Activated B cell treated with CpG ODN at 0.5 μM for 24 hours (primary cell): Measurements from ENCODE around the gene RHOF. TPM values are rescaled to one million over a fixed set of nuclear protein-coding genes. Genes with fewer than 3 reads are reported as not detected.

ENCODE experiments used
- ATAC-seq: fragments of 200-7000 bp; cut with Tn5 transposase; one replicate; pipeline ENCODE4 v1.10.0; 2021; ENCODE audit warnings: low read depth, mild to moderate bottlenecking, moderate library complexity
- CTCF ChIA-PET: fragments of 350-600 bp; sonication (Branson Sonifier 250); formaldehyde crosslinking; loops from one replicate; lab custom pipeline; 2021; ENCODE audit warnings: antibody characterized with exemption; lab: Charles Lee
- POLR2A ChIA-PET: fragments of 350-600 bp; sonication (Branson Sonifier 250); formaldehyde crosslinking; loops from one replicate; lab custom pipeline; 2021; ENCODE audit warnings: antibody characterized with exemption; lab: Charles Lee
- DNase-seq: peaks from one replicate; pipeline ENCODE4 v3.0.0; 2022
- H3K27ac Mint-ChIP-seq: one replicate; pipeline ENCODE4 v1.8.0; 2020; ENCODE audit warnings: mixed read lengths
- H3K27me3 Mint-ChIP-seq: one replicate; pipeline ENCODE4 v1.8.0; 2021; ENCODE audit warnings: mixed read lengths
- H3K36me3 Mint-ChIP-seq: one replicate; pipeline ENCODE4 v1.8.0; 2021; ENCODE audit warnings: low read depth, mixed read lengths
- H3K4me1 Mint-ChIP-seq: one replicate; pipeline ENCODE4 v1.8.0; 2021; ENCODE audit warnings: mixed read lengths
- H3K4me3 Mint-ChIP-seq: one replicate; pipeline ENCODE4 v1.8.0; 2020; ENCODE audit warnings: mild to moderate bottlenecking, mixed read lengths
- H3K9me3 Mint-ChIP-seq: one replicate; pipeline ENCODE4 v1.8.0; 2020; ENCODE audit warnings: mixed read lengths
- intact Hi-C: fragments of 100-400 bp; cut with micrococcal nuclease; formaldehyde crosslinking; loops from one replicate; pipeline ENCODE4 v1.15.1; 2024
- total RNA-seq: library from RNA; stranded (reverse); gene quantifications from 2 replicates; pipeline ENCODE4 v1.2.3, GENCODE V29; 2022
- TF ChIP-seq, protein P1 (sequence below): fragments of 200-600 bp; IDR thresholded peaks from one replicate; pipeline ENCODE4 v1.8.0; 2022; ENCODE audit warnings: antibody characterized with exemption, mild to moderate bottlenecking

The RHOF gene
- total RNA-seq, 1 donor from 2014 or later = 142 TPM

DNA sequence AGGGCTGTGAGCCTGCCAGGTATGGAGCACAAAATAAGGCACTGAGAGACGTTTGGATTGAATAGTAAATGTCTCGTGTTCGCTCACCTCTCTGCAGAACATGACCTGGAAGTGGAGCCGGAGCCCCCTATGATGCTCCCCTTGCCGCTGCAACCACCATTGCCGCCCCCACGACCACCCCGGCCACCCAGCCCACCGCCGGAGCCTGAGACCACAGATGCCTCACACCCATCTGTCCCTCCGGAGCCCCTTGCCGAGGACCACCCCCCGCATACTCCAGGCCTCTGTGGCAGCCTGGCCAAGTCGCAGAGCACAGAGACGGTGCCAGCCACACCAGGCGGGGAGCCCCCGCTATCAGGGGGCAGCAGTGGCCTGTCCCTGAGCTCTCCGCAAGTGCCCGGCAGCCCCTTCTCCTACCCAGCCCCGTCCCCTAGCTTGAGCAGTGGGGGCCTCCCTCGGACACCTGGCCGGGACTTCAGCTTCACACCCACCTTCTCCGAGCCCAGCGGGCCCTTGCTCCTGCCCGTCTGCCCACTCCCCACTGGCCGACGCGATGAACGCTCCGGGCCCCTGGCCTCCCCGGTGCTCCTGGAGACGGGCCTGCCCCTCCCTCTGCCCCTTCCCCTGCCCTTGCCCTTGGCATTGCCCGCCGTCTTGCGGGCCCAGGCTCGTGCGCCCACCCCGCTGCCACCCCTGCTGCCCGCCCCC, 29.1 kb upstream of the RHOF start:
- intact Hi-C loops = no loop called here
- H3K4me1 Mint-ChIP-seq = no peaks in the 10 kb centered on the region
- ChIA-PET POLR2A (no interaction called here), CTCF (interaction anchor here (1.8 kb wide), 1 partner anchor 11 kb away, joined by 6 read pairs; no protein-coding TSS in a partner anchor)
- H3K9me3 Mint-ChIP-seq = no peaks in the 10 kb centered on the region
- no peaks in the 10 kb centered on the region for H3K27me3 Mint-ChIP-seq
- ATAC-seq (no peak), DNase-seq (no peak)
- H3K36me3 Mint-ChIP-seq = peaks cover 79% of the 10 kb centered on the region
- no peak overlapping the region for H3K27ac Mint-ChIP-seq
- TF ChIP-seq, protein P1, sequence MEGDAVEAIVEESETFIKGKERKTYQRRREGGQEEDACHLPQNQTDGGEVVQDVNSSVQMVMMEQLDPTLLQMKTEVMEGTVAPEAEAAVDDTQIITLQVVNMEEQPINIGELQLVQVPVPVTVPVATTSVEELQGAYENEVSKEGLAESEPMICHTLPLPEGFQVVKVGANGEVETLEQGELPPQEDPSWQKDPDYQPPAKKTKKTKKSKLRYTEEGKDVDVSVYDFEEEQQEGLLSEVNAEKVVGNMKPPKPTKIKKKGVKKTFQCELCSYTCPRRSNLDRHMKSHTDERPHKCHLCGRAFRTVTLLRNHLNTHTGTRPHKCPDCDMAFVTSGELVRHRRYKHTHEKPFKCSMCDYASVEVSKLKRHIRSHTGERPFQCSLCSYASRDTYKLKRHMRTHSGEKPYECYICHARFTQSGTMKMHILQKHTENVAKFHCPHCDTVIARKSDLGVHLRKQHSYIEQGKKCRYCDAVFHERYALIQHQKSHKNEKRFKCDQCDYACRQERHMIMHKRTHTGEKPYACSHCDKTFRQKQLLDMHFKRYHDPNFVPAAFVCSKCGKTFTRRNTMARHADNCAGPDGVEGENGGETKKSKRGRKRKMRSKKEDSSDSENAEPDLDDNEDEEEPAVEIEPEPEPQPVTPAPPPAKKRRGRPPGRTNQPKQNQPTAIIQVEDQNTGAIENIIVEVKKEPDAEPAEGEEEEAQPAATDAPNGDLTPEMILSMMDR = no peak
- H3K4me3 Mint-ChIP-seq = no peak overlapping the region

- ChIA-PET CTCF (no interaction called here), POLR2A (no interaction called here)
- TF ChIP-seq, protein P1 = no peak
- Mint-ChIP-seq H3K4me3 (no peak overlapping the region), H3K36me3 (peaks cover 83% of the 10 kb centered on the region), H3K4me1 (peaks cover 1% of the 10 kb centered on the region), H3K27ac (no peak overlapping the region), H3K9me3 (no peaks in the 10 kb centered on the region), H3K27me3 (no peaks in the 10 kb centered on the region)
- intact Hi-C loops = no loop called here
- DNase-seq = no peak
- no peak for ATAC-seq
Measured at GRCh38 chr12:121820056-121820455, 26.6 kb upstream of the RHOF start.

- ChIA-PET POLR2A (interaction anchor here (1.0 kb wide), 1 partner anchor 23 kb away, joined by 3 read pairs; no protein-coding TSS in a partner anchor), CTCF (no interaction called here)
- Mint-ChIP-seq H3K36me3 (peaks cover 81% of the 10 kb centered on the region), H3K4me1 (peaks cover 1% of the 10 kb centered on the region), H3K27ac (no peak overlapping the region), H3K4me3 (no peak overlapping the region), H3K27me3 (no peaks in the 10 kb centered on the region), H3K9me3 (no peaks in the 10 kb centered on the region)
- no peak for DNase-seq
- TF ChIP-seq, protein P1 = no peak
- intact Hi-C loops = no loop called here
- ATAC-seq = no peak
Measured at GRCh38 chr12:121819212-121819949, 25.9 kb upstream of the RHOF start.

GRCh38 chr12:121817648-121818043, 24.2 kb upstream of the RHOF start:
- ATAC-seq (no peak), DNase-seq (no peak)
- TF ChIP-seq, protein P1 = no peak
- ChIA-PET CTCF (interaction anchor here (3.1 kb wide), 1 partner anchor 23 kb away, joined by 23 read pairs; the partner anchor contains the start of gene RHOF), POLR2A (no interaction called here)
- H3K36me3 Mint-ChIP-seq = peaks cover 82% of the 10 kb centered on the region
- H3K27ac Mint-ChIP-seq = no peak overlapping the region
- no peaks in the 10 kb centered on the region for H3K9me3 Mint-ChIP-seq
- no peaks in the 10 kb centered on the region for H3K27me3 Mint-ChIP-seq
- intact Hi-C loops = no loop called here
- H3K4me1 Mint-ChIP-seq = peaks cover 13% of the 10 kb centered on the region
- H3K4me3 Mint-ChIP-seq = no peak overlapping the region
